ENCODE measurements around the gene MAN2B1. TPM values are rescaled to one million over a fixed set of nuclear protein-coding genes. Genes with fewer than 3 reads are reported as not detected.

MAN2B1 gene
- total and polyA plus RNA-seq, 2 of the 13 experiments (the other 11 are each of a cell fraction or from before 2014, with no cell fraction given) = 23.6 to 23.8 TPM

- TF ChIP-seq ZSCAN29 (CRISPR knock-in tag; conservative IDR thresholded peaks at IDR 0.05) = peak; percentile 49; the same call in 1 of the 2 replicates
- no peak for TF ChIP-seq RFX1 (IDR thresholded peaks at IDR 0.05)
- TF ChIP-seq PHF5A (CRISPR knock-in tag; IDR thresholded peaks at IDR 0.05; ENCODE audit: low read depth, unreplicated experiment) = no peak
- no peak for TF ChIP-seq CBX2 (IDR thresholded peaks at IDR 0.05; ENCODE audit: low read depth, low read length)
- no peak for TF ChIP-seq CBX2 (CRISPR knock-in tag; IDR thresholded peaks at IDR 0.05; ENCODE audit: low read depth)
- TF ChIP-seq ZBTB42 (CRISPR knock-in tag; IDR thresholded peaks at IDR 0.05) = peak; percentile 67; the same call in 1 of the 2 replicates
- TF ChIP-seq ZNF574 (CRISPR knock-in tag; IDR thresholded peaks at IDR 0.05) = peak; percentile 82
- no peak for TF ChIP-seq SP5 (CRISPR knock-in tag; IDR thresholded peaks at IDR 0.05; ENCODE audit: borderline replicate concordance, low read depth)
- peak; percentile 77; the same call in 2 of the 3 replicates for TF ChIP-seq MXI1 (IDR thresholded peaks at IDR 0.05; ENCODE audit: borderline replicate concordance, low read depth, low read length)
- peak; percentile 99 for TF ChIP-seq ZNF362 (CRISPR knock-in tag; IDR thresholded peaks at IDR 0.05; ENCODE audit: borderline replicate concordance)
- TF ChIP-seq ZNF260 (CRISPR knock-in tag; IDR thresholded peaks at IDR 0.05; ENCODE audit: borderline replicate concordance, low read depth) = no peak
- TF ChIP-seq PCBP1 (IDR thresholded peaks at IDR 0.05; ENCODE audit: borderline replicate concordance, low read depth, low read length) = 0 out of 2 replicates have a peak, but pooled peaks have one; percentile 47
- no peak for TF ChIP-seq PREB (CRISPR knock-in tag; IDR thresholded peaks at IDR 0.05)
- no peak for TF ChIP-seq ZNF121 (CRISPR knock-in tag; IDR thresholded peaks at IDR 0.05)
- TF ChIP-seq ZNF280B (CRISPR knock-in tag; IDR thresholded peaks at IDR 0.05; ENCODE audit: borderline replicate concordance) = peak; percentile 71; the same call in 1 of the 2 replicates
- peak; percentile 68; the same call in 1 of the 2 replicates for TF ChIP-seq ZFP82 (CRISPR knock-in tag; IDR thresholded peaks at IDR 0.05; ENCODE audit: borderline replicate concordance)
- peak; percentile 86; the same call in 1 of the 2 replicates for TF ChIP-seq SRY (CRISPR knock-in tag; IDR thresholded peaks at IDR 0.05)
- TF ChIP-seq RAD21 (CRISPR knock-in tag; IDR thresholded peaks at IDR 0.05) = peak; percentile 49; the same call in 1 of the 2 replicates
Observed at GRCh38 chr19:12681074-12681987, 14.8 kb upstream of the MAN2B1 start, which contains the start of gene DHPS (continued).

Data from HepG2 (cell line).